ENCODE data around the gene GRM4.

- TF ChIP-seq CTCF (IDR thresholded peaks at IDR 0.05; ENCODE audit: low read depth, low read length), result no peak
- no peak for TF ChIP-seq POLR2A (IDR thresholded peaks at IDR 0.05; ENCODE audit: extremely low read depth, insufficient read length)
- no peak for TF ChIP-seq MAX (IDR thresholded peaks at IDR 0.05; ENCODE audit: low read depth, low read length)
Measured at GRCh38 chr6:34157851-34158250, 12.0 kb upstream of the GRM4 start.

Data from NB4 (cell line).